Measurements from ENCODE around the gene TRMT112. TPM values are rescaled to one million over a fixed set of nuclear protein-coding genes. Genes with fewer than 3 reads are reported as not detected.

The TRMT112 gene
- total RNA-seq, 1 donor from 2014 or later: 207 TPM

- H3K36me3 Mint-ChIP-seq (ENCODE audit: low read depth): no peaks in the 10 kb centered on the region
- H3K27me3 Mint-ChIP-seq (ENCODE audit: low read depth): peaks cover 44% of the 10 kb centered on the region
- H3K4me3 Mint-ChIP-seq: peak overlapping the region; percentile 23
- H3K27ac Mint-ChIP-seq (ENCODE audit: unreplicated experiment): no peak overlapping the region
- peaks cover 16% of the 10 kb centered on the region for H3K4me1 Mint-ChIP-seq
- TF ChIP-seq, protein P1, sequence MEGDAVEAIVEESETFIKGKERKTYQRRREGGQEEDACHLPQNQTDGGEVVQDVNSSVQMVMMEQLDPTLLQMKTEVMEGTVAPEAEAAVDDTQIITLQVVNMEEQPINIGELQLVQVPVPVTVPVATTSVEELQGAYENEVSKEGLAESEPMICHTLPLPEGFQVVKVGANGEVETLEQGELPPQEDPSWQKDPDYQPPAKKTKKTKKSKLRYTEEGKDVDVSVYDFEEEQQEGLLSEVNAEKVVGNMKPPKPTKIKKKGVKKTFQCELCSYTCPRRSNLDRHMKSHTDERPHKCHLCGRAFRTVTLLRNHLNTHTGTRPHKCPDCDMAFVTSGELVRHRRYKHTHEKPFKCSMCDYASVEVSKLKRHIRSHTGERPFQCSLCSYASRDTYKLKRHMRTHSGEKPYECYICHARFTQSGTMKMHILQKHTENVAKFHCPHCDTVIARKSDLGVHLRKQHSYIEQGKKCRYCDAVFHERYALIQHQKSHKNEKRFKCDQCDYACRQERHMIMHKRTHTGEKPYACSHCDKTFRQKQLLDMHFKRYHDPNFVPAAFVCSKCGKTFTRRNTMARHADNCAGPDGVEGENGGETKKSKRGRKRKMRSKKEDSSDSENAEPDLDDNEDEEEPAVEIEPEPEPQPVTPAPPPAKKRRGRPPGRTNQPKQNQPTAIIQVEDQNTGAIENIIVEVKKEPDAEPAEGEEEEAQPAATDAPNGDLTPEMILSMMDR (conservative IDR thresholded peaks at IDR 0.05): no peak
- H3K9me3 Mint-ChIP-seq: no peaks in the 10 kb centered on the region
- no peak for DNase-seq (ENCODE audit: low read depth, low spot score)
These were observed 29.0 kb downstream of the TRMT112 start for GRCh38 chr11:64288353-64288750.

- Mint-ChIP-seq H3K36me3 (ENCODE audit: low read depth) (no peaks in the 10 kb centered on the region), H3K4me1 (peaks cover 16% of the 10 kb centered on the region), H3K27ac (ENCODE audit: unreplicated experiment) (no peak overlapping the region), H3K27me3 (ENCODE audit: low read depth) (peaks cover 39% of the 10 kb centered on the region), H3K4me3 (peak overlapping the region; percentile 89), H3K9me3 (no peaks in the 10 kb centered on the region)
- no peak for DNase-seq (ENCODE audit: low read depth, low spot score)
- TF ChIP-seq, protein P1 (conservative IDR thresholded peaks at IDR 0.05): no peak
These were observed 29.5 kb downstream of the TRMT112 start for GRCh38 chr11:64287676-64288352.

- TF ChIP-seq, protein P1 (conservative IDR thresholded peaks at IDR 0.05): no peak
- peak overlapping the region; percentile 89 for H3K4me3 Mint-ChIP-seq
- H3K9me3 Mint-ChIP-seq: no peaks in the 10 kb centered on the region
- DNase-seq (ENCODE audit: low read depth, low spot score): no peak
- H3K27ac Mint-ChIP-seq (ENCODE audit: unreplicated experiment): no peak overlapping the region
- H3K4me1 Mint-ChIP-seq: peaks cover 16% of the 10 kb centered on the region
- no peaks in the 10 kb centered on the region for H3K36me3 Mint-ChIP-seq (ENCODE audit: low read depth)
- peaks cover 32% of the 10 kb centered on the region for H3K27me3 Mint-ChIP-seq (ENCODE audit: low read depth)
These were observed 30.6 kb downstream of the TRMT112 start for GRCh38 chr11:64286801-64287159.

DNA sequence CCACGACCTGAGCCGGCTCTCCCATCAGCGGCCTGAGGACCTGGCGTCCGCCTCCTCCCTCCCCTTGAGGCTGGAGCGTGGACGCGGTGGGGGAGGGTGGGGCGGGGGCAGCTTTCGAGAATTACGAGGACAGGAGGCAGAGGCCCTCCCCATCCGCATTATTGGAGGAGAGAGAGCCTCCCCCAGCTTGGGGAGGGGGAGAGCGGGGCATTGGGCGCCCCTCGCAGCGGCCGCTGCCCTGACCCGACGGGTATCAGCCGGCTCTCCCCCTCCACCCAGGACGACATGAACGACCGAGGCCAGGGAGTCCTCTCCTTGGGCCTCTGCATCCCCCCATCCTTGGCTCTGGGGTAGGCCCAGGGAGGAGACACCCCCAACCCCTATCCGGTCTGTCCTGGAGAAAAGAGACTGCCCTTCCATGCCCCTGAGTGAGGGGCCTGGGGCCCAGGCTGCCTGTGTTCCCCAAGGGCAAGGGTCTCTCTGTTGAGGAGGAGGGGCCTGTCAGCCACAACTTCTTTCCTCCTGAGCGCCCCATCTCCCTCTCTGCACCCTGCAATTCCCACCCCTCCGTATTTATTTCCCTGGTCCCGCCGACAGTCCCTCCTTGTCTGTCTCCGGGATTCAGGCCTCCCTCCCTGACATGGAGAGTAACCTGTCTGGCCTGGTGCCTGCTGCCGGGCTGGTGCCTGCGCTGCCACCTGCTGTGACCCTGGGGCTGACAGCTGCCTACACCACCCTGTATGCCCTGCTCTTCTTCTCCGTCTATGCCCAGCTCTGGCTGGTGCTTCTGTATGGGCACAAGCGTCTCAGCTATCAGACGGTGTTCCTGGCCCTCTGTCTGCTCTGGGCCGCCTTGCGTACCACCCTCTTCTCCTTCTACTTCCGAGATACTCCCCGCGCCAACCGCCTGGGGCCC, 31.2 kb downstream of the TRMT112 start:
- no peaks in the 10 kb centered on the region for H3K36me3 Mint-ChIP-seq (ENCODE audit: low read depth)
- DNase-seq (ENCODE audit: low read depth, low spot score): no peak
- no peaks in the 10 kb centered on the region for H3K9me3 Mint-ChIP-seq
- peak overlapping the region; percentile 89 for H3K4me3 Mint-ChIP-seq
- TF ChIP-seq, protein P1 (conservative IDR thresholded peaks at IDR 0.05): no peak
- H3K4me1 Mint-ChIP-seq: peaks cover 19% of the 10 kb centered on the region
- H3K27me3 Mint-ChIP-seq (ENCODE audit: low read depth): peaks cover 30% of the 10 kb centered on the region
- H3K27ac Mint-ChIP-seq (ENCODE audit: unreplicated experiment): no peak overlapping the region

GRCh38 chr11:64284962-64285884, 32.1 kb downstream of the TRMT112 start, which contains the start of gene GPR137:
Gene GPR137 (plus strand): TSS chr11:64285848. CDS start chr11:64286525, 677 bp downstream.
- Mint-ChIP-seq H3K4me3 (peak within 1 kb of the TSS; percentile 92), H3K36me3 (ENCODE audit: low read depth) (no peaks in the 10 kb centered on the region), H3K4me1 (peaks cover 15% of the 10 kb centered on the region), H3K27ac (ENCODE audit: unreplicated experiment) (peak within 1 kb of the TSS; percentile 27), H3K27me3 (ENCODE audit: low read depth) (peaks cover 21% of the 10 kb centered on the region), H3K9me3 (no peaks in the 10 kb centered on the region)
- peak; percentile 95 for DNase-seq (ENCODE audit: low read depth, low spot score)
- TF ChIP-seq, protein P1 (conservative IDR thresholded peaks at IDR 0.05): no peak
